AG04449 (cell line): ENCODE data around the gene STX18.
A peak's percentile ranks its signal among the peaks of the same experiment; 100 is the strongest.
"Not testable (repeated sequence)": the region's sequence is repeated elsewhere in the genome, so short reads cannot be mapped to it uniquely, and the experiment has no call there.

ENCODE experiments used
- CTCF ChIA-PET: fragments of 350-600 bp; formaldehyde crosslinking; extraction: SDS; loops from one replicate; lab custom pipeline; 2021; ENCODE audit warnings: antibody characterized with exemption; lab: Yijun Ruan, JAX
- POLR2A ChIA-PET: fragments of 400-600, 350-600 bp; formaldehyde crosslinking; extraction: SDS; loops from one replicate; lab custom pipeline; 2020; ENCODE audit warnings: antibody characterized with exemption, inconsistent platforms; lab: Yijun Ruan, JAX
- DNase-seq: peaks from one replicate; pipeline ENCODE4 v3.0.0-alpha.2; 2010; ENCODE audit warnings: low read depth, low spot score
- H3K4me3 ChIP-seq: 2 replicates; pipeline ENCODE4 v1.5.1; 2011; ENCODE audit warnings: low read depth, mild to moderate bottlenecking, control low read depth, low read length
- CTCF ChIP-seq: IDR thresholded peaks from one replicate; pipeline ENCODE4 v1.5.1; 2011; ENCODE audit warnings: mild to moderate bottlenecking, moderate library complexity, low read length, control low read depth, inconsistent platforms; ENCODE audit not compliant: insufficient read depth; ENCODE audit errors: missing control alignments

Gene STX18

GRCh38 chr4:4560642-4561041 lies 18.8 kb upstream of the STX18 start:
- ChIA-PET CTCF (interaction anchor here (1.5 to 6.2 kb wide), 2 partner anchors 14 to 31 kb away, joined by 3 to 38 read pairs; no protein-coding TSS in a partner anchor), POLR2A (no interaction called here)
- TF ChIP-seq CTCF: no peak
- no peak overlapping the region for H3K4me3 ChIP-seq
- no peak for DNase-seq

- DNase-seq: no peak
- no peak for TF ChIP-seq CTCF
- ChIA-PET POLR2A (interaction anchor here (1.2 kb wide), 1 partner anchor 14 kb away, joined by 10 read pairs; no protein-coding TSS in a partner anchor), CTCF (interaction anchor here (6.2 kb wide), 1 partner anchor 15 kb away, joined by 38 read pairs; no protein-coding TSS in a partner anchor)
- no peak overlapping the region for H3K4me3 ChIP-seq
Observed at GRCh38 chr4:4560136-4560535, 18.3 kb upstream of the STX18 start.

- no peak for TF ChIP-seq CTCF
- POLR2A ChIA-PET: interaction anchor here (1.2 kb wide), 1 partner anchor 15 kb away, joined by 10 read pairs; no protein-coding TSS in a partner anchor
- no peak overlapping the region for H3K4me3 ChIP-seq
- CTCF ChIA-PET: interaction anchor here (0.9 to 6.0 kb wide), 2 partner anchors 15 to 40 kb away, joined by 3 to 36 read pairs; no protein-coding TSS in a partner anchor
- no peak for DNase-seq
Observed at GRCh38 chr4:4559596-4559995, 17.7 kb upstream of the STX18 start.

GRCh38 chr4:4558881-4559280 lies 17.0 kb upstream of the STX18 start:
- no peak overlapping the region for H3K4me3 ChIP-seq
- TF ChIP-seq CTCF: no peak
- DNase-seq: no peak
- POLR2A ChIA-PET: interaction anchor here (1.2 kb wide), 1 partner anchor 16 kb away, joined by 10 read pairs; no protein-coding TSS in a partner anchor
- CTCF ChIA-PET: interaction anchor here (0.9 to 6.0 kb wide), 3 partner anchors 15 to 100 kb away, joined by 3 to 36 read pairs (median 3); no protein-coding TSS in a partner anchor

- ChIA-PET CTCF (interaction anchor here (0.8 to 6.0 kb wide), 7 partner anchors 8 to 113 kb away, joined by 3 to 36 read pairs (median 5); partner anchors contain the start of gene STX18), POLR2A (interaction anchor here (1.0 to 1.6 kb wide), 3 partner anchors 14 to 111 kb away, joined by 3 to 7 read pairs (median 3); partner anchors contain the start of gene STX18)
- TF ChIP-seq CTCF: no peak
- H3K4me3 ChIP-seq: no peak overlapping the region
- peak; percentile 86 for DNase-seq
Observed at GRCh38 chr4:4555916-4556315, 14.1 kb upstream of the STX18 start.

GRCh38 chr4:4554234-4554633 lies 12.4 kb upstream of the STX18 start:
- TF ChIP-seq CTCF: no peak
- no peak overlapping the region for H3K4me3 ChIP-seq
- no peak for DNase-seq
- ChIA-PET CTCF (interaction anchor here (1.9 to 6.0 kb wide), 3 partner anchors 13 to 35 kb away, joined by 8 to 36 read pairs (median 24); partner anchors contain the start of gene STX18), POLR2A (no interaction called here)

- CTCF ChIA-PET: interaction anchor here (1.4 to 5.6 kb wide), 2 partner anchors 10 to 64 kb away, joined by 3 to 24 read pairs; partner anchors contain the start of gene STX18
- DNase-seq, H3K4me3 ChIP-seq, POLR2A ChIA-PET: not testable (repeated sequence)
Observed at GRCh38 chr4:4552042-4552441, 10.2 kb upstream of the STX18 start.

GRCh38 chr4:4550161-4550560 lies 8.3 kb upstream of the STX18 start:
- CTCF ChIA-PET, POLR2A ChIA-PET: not testable (repeated sequence)

More at GRCh38 chr4:4550161-4550560, 8.3 kb upstream of the STX18 start:
- not testable (repeated sequence) for DNase-seq, H3K4me3 ChIP-seq
